Renal pelvis (tissue), 4 donors: ENCODE results near the gene CDC42EP3. TPM values are rescaled to one million over a fixed set of nuclear protein-coding genes. Genes with fewer than 3 reads are reported as not detected.

Experiments
- DNase-seq: peaks from one replicate; pipeline ENCODE4 v3.0.0-alpha.2; 2013
- polyA plus RNA-seq, 3 donors: library from polyadenylated mRNA; unstranded; fragments of 120-200 nt; gene quantifications; one replicate each; pipeline ENCODE4 v1.2.1, GENCODE V29; 2013; ENCODE audit not compliant: insufficient read length in 3 of 3

The CDC42EP3 gene
- polyA plus RNA-seq, 3 donors, result 41.7 to 52.9 (median 52.7) TPM

DNA sequence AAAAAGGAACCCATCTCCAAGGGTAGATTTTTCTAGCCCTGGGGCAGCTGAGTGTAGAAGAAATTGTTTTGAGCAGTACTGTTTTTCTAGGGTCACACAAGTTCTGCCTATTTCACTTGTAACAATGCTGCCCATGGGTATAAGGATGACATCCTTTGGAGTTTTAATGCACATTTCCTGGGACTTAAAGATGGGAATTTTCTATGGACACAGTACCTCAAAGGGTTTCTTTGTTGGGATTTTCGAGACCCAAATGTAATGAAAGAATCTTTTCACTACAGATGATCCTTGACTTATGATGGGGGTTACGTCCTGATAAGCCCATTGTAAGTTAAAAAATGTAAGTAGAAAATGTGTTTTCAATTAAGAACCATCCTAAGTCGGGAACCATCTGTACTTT, 31.8 kb downstream of the CDC42EP3 start:
- DNase-seq, result no peak

DNA sequence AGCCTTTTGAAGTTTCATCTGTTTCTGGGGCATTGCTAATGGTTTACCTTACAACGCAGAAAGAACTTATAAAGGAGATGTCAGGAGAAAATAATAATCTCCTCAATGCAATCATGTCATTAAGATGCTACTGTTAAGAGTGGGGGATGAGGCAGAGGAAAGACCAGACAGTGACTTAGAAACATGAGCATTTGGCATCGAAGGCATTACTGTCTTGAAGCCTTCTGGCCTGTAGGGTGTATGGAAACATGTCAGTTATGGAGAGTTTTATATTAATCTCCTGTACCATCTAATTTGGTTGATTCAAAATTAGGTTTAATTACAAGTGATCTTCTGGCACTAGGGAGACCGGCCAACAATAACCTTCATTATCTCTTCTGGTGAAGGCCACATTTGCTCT, 32.5 kb downstream of the CDC42EP3 start:
- DNase-seq, result no peak

DNA sequence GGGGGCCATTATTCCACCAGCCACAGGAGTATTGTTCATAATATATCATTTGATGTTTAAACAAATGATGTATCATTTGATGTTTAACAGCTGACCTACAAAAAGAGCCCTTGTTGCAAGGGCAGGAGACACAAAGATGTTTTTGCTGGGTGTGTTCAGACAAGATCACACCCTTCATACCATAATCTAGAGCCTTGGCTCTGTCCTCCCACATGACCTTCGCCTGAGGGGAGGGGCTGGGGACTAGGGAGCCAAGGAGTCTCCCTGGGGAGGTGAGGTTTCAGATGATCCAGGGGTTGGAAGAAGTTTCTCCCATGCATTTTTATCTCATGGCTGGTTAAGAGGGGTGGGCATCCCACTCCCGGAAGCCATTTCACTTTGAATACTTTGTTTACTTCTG, 33.5 kb downstream of the CDC42EP3 start:
- no peak for DNase-seq

DNA sequence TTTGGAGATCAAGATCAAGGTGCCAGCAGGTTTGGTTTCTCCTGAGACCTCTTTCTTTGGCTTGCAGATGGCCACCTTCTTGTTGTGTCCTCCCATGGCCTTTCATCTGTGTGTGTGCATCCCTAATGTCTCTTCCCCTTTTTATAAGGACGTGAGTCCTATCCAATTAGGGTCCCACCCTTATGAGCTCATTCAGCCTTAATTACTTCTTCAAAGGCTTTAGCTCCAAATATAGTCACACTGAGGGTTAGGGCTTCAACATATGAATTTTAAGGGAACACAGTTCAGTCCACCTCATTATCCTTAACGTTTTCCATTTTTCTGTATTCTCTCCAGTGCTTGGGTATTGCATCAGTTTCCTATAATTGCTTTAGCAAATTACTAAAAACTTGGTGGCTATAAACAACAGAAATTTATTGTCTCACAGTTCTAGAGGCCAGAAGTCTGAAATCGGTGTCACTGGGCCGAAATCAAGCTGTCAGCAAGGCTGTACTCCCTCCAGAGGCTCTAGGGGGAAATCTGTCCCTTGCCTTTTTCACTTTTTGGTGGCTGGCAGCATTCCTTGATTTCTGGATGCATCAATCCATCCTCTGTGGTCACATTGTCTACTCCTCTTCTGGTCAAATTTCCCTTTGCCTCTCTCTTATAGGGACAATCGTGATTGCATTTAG, 34.1 kb downstream of the CDC42EP3 start:
- DNase-seq, result no peak

DNA sequence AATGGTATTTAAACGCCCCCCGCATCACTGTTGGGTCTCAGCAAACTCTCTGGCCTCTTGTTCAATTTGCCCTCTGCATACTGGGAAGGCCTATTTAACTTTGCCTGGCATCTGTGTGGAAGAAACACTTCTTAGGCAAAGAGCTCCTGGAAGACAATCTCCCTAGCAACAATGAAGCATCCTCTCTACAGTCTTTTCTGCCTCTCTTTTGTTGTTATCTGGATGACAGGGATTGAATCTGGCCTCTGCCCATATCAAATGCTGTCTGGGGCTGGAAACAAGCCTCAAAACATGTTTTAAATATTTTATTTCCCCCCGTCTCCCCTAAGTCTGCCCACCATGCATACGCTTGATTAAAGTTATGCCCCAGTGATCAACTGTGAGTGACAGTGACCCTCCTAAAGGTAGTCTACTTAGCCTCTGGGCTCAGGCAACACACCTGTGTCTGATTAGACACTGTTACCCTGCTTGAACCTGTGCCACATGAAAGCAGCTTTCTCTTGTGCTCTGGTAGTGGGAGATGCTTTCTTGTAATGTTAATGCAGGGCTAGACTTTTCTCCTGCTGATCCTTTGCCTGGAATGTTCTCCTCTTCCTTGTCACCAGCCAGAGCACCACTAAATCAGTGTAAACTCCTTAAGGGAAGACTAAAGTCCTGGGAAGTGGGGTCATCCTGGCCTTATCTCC, 34.9 kb downstream of the CDC42EP3 start:
- DNase-seq, result no peak

DNA sequence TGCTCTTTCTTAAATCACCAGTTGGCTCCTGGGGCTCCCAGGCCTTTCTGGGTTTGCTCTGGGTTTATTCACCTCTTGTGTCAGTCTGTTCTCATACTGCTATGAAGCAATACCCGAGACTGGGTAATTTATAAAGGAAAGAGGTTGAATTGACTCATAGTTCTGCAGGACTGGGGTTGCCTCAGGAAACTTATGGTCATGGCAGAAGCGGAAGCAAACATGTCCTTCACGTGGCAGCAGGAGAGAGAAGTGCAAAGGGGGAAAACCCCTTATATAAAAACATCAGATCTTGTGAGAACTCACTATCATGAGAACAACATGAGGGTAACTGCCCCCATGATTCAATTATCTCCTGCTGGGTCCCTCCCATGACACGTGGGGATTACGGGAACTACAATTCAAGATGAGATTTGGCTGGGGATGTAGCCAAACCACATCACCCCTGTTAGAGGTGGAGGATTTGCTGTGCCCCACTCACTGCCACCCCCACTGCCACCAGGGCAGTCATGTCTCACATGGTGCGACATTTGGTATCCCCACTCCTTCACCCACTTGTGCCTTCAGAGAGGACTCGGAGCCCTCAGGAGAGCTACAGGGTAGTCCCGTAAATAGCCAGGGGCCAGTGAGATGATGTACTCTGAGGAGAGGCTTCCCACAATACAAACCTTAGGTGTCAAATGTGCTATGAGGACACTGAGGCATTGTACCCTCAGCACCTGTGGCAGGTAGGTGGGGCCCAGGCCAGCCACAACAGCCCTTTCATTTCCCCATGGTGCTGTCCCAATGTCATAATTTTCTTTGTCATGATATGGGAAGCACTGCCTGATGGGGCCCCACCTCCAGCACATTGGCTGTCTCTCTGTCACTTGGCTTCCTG, 35.7 kb downstream of the CDC42EP3 start:
- no peak for DNase-seq

DNA sequence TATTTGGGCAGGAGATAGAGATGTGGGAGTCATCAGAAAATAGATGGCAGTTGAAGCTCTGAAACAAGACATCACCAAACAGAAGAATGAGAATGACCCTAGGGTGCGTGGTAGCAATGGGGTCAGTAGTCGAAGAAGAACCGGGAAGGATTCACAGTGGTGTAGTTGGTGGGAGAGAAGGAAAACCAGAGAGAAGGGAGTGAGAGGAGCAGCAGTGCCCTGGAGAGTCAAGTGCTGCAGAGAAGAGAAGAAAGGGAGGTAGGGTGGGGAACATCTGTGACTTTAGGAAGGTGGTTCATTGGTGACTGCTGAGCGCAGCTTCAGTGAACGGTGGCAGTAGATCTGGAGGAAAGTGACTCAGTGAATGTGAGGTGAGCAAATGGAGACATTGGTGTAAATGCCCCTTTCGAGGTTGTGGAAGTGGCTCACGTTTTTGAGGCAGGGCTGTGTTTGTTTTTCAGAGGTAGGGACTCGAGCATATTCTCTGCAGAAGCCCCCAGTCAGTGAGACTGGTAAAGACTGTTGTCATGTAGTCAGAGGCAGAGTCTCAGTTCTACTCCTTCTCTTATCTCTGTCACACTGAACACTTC, 36.4 kb downstream of the CDC42EP3 start:
- no peak for DNase-seq

DNA sequence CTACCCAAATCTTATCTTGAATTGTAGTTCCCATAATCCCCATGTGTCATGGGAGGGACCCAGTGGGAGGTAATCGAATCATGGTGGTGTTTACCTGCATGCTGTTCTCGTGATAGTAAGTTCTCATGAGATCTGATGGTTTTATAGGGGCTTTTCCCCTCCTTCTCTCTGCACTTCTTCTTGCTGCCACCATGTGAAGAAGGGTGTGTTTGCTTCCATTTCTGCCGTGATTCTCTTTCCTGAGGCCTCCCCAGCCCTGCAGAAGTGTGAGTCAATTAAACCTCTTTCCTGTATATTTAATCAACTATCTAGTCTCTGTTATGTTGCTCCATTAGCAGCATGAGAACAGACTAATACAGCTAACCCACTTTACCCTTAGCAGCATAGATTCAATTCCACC, 37.6 kb downstream of the CDC42EP3 start:
- DNase-seq, result no peak

DNA sequence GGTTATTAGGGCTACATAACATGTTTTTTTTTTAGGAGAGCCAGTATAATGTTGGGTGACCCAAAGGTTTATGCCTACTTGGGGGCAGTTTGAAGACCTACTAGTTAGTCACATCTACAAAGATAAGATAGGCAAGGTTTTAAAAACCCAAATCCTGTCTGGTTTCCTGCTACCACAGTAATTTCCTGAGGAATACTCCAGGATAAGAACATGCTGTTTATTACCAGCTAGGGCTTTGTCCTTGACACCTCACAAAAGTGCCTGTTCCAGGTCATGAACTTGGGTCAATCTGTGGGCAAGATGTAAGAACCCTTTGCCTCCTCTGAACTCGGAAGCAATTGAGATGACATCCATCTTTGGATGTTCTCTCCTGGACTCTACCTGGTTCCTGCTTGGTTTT, 38.2 kb downstream of the CDC42EP3 start:
- no peak for DNase-seq

DNA sequence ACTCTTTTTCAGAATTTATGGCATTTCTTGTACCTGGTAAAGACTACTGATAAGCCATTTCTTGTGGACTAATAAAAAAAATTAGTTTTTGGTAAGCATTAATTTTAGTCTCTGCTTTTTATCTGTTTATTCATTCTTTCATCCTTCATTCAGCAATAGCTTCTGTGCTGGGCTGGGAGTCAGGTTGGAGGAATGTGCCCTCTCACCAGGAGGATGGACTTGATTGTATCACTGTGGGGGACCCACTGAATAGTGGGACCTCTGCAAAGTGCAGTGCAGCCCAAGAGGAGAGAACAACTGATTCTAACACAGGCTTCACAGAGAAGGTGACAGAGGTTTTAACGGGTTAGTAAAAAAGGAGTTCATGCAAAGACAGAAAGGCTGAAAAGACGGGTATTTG, 39.1 kb downstream of the CDC42EP3 start:
- DNase-seq, result no peak

DNA sequence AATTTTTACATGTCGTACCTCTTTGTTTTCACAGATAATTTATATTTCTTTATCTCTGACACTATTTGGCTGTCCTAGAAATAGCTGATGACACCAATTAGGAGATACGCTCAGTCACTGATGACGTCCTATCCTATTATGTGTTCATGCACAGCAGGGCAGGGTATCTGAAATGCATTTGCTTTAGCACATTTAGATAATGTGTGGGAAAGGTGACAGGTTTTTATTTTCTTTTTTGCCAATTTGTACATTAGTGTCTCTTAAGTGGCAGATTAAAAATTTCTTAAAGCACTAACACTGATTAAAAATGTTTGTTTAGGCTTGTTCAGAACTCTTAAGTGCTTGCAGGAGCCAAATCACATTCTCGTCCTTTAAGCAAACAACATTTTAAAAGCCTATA, 39.7 kb downstream of the CDC42EP3 start:
- DNase-seq, result no peak

DNA sequence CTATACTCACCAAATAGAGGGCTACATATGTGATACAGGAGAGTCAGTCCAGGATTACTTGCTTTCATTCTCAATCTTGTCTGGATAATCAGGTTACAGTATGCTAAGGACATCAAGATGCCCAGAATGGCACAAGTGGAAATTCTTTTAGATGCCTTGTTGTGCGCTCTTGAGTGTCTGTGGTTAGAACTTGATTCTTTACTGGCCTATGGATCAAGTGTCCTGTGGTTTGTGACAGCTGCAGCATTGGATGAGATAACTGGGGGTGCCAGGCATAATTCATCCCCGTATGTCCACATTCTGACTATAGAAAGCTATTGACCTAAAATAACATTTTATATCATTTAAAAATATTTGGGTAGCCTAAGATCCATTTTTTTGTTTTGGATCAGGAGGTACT, 40.1 kb downstream of the CDC42EP3 start:
- no peak for DNase-seq

DNA sequence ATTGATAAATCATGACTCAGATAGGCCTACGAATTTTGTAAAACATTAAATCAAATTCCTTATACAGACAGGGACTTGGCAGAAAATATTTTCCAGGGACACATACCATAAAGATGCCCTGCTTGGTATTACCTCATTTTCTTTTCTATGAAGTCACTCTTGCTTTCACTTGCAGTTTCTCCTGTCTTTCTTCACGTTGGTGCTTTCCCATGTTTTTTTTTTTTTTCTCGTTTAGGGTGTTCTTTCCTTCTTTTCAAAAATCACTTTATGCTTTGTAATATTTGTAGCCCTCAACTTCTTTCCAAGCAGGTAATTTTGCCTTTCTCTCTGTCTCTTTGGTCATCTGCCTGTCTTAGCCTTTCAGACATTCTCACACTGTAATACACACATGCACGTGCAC, 40.7 kb downstream of the CDC42EP3 start:
- DNase-seq, result no peak

DNA sequence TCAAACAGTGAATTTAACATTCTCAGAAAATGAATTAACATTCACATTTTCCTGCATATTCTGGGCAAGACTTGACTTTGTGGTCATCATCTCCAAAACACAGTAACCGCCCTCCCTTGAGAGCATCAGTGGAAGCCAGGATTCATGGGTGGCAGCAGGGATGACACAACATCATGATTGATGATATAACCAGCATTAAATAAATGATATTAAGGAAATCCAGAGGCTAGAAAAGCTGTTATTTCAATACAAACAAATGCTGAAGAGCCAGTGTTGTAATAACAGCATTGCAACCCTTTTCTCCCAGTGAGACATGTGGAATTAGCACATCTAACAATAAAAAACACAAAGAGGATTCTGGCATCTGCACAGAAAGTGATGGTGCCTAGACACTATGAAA, 41.1 kb downstream of the CDC42EP3 start:
- DNase-seq, result no peak

DNA sequence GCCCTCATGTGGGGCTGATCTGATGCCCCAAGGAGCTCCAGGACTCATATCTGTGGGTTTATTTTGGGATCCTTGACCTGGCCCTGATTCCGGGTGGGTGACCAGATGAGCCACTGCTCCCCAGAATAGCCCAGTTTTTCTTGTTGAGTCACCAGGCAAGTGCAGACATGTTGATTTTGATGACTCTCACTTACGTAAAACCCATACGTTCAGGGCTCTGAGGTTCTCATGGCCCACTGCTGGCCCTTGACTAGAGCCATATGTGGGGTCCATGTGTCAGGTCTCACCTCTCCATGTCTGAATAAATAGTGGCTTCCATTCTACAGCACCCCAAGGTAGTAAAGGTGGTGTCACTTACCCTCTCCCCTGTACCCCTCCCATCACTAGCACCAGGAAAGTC, 41.9 kb downstream of the CDC42EP3 start:
- DNase-seq, result no peak

DNA sequence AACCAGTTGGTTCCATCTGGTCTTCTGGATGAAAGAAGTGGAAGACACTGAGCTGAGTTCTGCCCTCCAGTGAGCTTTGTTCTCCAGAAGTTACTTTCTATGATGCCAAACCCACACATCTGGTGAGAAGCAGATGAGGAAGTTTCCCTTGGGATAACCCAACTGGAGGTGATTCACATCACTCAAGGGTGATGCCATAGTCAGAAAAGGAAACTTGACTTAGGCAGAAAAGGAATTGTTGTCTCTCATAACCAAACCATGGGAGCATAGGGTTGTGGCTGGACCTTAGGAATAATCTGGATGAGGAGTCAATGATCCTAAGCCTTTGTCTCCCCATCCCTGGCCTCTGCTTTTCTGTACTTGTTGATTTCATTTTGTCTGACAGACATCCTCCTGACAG, 43.7 kb downstream of the CDC42EP3 start:
- DNase-seq, result no peak

DNA sequence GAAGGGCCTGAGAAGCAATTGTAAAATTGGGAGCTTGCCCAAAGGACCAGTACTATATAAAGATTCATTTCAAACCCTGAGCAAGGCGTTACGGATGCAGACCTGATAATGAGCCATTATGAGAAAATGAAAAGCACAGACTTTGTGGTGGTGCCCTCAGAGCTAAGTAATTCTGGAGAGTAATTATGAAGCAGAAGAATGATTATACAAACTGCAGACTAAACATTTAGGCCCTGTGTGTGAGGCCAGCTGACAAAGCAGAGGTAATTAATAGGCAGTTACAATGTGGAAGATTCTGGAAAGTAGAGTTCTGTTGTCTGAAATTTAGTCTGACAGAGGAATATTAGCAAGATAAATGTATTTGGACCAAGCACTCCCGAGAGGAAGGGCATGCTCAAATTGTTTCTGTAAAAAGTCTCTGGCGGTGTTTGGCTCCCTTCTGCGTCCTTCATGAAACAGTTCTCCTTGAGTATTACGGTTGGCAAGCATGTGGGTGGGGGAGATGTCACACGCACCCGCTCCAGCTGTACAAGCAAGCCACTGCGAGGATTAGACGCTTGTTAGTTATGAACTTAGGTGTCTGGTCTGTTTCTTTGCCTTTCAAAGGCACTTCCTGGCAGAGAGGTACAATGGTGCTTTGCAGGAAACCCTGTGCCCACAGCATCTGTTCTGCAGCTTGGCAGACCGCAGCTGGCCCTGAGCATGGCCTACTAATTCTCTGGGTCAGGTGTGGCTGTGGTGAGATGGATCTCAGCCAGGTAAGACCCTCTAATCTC, 45.5 kb downstream of the CDC42EP3 start:
- DNase-seq, result no peak

DNA sequence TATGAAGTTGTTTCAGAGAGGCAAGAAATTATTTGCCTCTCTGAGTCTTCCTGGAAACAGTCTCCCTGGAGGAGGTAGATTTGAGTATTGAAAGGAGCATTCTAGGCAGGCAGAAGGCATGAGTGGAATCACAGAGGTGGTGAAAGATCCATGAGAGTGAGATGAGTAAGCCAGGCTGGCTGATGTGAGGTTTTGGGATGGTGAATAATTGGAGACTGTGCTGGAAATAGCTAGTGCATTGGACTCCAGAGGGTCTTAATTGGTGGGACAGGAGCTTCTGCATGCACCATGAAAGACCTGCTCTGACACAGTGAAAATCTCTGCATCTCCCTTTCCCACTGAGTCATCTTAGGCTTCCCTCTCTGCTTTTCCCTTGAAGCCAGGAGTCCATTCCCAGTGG, 46.3 kb downstream of the CDC42EP3 start:
- no peak for DNase-seq

DNA sequence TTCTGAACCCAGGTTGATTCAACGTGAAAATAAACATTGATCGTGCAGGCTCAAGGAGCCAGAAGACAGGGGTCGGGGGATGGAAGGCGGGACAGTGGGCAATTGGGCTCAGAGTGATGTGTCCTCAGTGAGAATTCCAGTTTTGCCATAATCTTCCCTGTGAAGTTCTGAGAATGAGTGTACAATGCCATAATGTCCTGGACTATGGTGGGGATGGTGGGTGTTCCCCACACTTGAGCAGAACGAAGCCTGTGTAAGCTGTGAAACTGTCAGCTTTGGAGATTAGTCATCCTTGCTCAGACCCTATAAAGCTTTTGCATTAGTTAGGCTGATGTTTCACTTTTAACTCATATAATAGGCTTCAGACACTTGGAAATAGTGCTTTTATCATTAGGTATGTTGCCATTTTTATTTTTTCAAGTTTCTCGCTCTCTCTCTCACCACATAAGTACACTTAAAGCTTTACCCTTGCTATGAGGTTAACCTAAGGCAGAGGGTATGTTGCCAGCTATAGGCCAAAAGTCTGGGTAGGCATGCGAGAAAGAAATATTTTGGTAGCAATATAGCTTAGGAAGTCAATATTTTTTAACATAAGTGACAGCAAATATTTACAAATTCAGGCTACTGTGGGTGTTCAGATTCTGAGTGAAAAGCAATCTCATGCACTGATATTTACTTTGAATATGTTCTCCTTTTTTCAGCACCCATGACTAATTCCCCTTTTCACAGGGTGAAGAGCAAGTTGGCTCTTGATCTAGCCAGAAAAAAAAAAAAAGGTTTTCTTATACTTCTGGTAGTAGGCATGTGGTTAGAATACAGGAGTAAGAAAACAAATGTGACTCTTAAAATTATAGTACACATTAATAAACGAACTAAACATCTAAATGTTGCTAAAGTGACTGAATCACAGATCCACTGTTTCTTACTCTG, 47.2 kb downstream of the CDC42EP3 start:
- no peak for DNase-seq

DNA sequence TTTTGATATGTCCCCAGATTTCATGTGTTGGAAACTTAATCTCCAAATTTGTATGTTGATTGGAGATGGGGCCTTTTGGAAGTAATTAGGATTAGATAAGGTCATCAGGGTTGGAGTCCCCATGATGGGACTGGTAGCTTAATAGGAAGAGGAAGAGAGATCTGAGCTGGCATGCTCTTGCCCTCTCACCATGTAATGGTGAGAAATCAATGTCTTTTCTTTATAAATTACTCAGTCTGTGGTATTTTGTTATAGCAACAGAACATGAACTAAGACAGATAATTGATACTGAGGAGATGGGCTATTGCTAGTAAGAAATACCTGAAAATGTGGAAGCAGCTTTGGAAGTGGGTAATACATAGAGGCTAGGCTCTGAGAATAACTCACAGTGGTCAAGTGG, 48.0 kb downstream of the CDC42EP3 start:
- no peak for DNase-seq
